Fibroblast of mammary gland (primary cell): ENCODE data around the gene ITPKC.
A peak's percentile ranks its signal among the peaks of the same experiment; 100 is the strongest.

Experiments
- DNase-seq: peaks from one replicate; pipeline ENCODE4 v3.0.0-alpha.2; 2010; ENCODE audit warnings: low read depth
- H3K4me3 ChIP-seq: 2 replicates; pipeline ENCODE4 v1.5.1; 2011; ENCODE audit warnings: low read depth, mild to moderate bottlenecking, low read length, moderate library complexity; ENCODE audit not compliant: control insufficient read depth
- TF ChIP-seq, protein P1 (sequence below): conservative IDR thresholded peaks from 2 replicates; pipeline ENCODE4 v1.5.1; 2011; ENCODE audit warnings: low read depth, low read length, inconsistent platforms; ENCODE audit not compliant: control insufficient read depth, insufficient read depth

ITPKC gene

GRCh38 chr19:40714441-40715299, 2.2 kb upstream of the ITPKC start:
- TF ChIP-seq, protein P1, sequence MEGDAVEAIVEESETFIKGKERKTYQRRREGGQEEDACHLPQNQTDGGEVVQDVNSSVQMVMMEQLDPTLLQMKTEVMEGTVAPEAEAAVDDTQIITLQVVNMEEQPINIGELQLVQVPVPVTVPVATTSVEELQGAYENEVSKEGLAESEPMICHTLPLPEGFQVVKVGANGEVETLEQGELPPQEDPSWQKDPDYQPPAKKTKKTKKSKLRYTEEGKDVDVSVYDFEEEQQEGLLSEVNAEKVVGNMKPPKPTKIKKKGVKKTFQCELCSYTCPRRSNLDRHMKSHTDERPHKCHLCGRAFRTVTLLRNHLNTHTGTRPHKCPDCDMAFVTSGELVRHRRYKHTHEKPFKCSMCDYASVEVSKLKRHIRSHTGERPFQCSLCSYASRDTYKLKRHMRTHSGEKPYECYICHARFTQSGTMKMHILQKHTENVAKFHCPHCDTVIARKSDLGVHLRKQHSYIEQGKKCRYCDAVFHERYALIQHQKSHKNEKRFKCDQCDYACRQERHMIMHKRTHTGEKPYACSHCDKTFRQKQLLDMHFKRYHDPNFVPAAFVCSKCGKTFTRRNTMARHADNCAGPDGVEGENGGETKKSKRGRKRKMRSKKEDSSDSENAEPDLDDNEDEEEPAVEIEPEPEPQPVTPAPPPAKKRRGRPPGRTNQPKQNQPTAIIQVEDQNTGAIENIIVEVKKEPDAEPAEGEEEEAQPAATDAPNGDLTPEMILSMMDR: no peak
- DNase-seq: peak; percentile 84
- H3K4me3 ChIP-seq: peak overlapping the region; percentile 59

DNA sequence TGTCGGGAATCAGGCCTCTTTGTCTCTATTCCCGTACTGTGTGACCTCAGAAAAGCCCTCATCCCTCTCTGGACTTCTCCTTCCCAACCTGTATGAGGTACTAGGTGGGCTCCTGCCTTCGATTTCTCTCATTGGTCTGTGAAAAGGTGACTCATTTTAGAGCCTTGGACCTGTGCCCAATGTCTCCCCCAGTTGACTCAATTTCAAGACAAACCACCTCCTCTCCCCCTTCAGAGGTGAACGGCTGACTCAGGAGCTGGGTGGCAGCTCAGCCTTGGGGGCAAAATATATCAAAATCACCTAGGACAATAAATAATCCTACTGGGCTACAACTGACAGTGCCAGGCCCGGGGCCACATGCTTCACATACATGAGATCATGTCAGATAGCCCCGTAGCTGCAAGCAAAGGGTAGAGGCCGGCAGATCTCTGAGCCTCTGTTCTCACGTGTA, 856 bp upstream of the ITPKC start:
- TF ChIP-seq, protein P1: no peak
- DNase-seq: peak; percentile 97

DNA sequence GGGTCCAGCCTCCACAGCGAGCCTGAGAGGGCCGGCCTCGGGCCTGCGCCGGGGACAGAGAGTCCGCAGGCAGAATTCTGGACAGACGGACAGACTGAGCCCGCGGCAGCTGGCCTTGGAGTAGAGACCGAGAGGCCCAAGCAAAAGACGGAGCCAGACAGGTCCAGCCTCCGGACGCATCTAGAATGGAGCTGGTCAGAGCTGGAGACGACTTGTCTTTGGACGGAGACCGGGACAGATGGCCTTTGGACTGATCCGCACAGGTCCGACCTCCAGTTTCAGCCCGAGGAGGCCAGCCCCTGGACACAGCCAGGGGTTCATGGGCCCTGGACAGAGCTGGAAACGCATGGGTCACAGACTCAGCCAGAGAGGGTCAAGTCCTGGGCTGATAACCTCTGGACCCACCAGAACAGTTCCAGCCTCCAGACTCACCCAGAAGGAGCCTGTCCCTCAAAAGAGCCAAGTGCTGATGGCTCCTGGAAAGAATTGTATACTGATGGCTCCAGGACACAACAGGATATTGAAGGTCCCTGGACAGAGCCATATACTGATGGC, 490 bp downstream of the ITPKC start:
- TF ChIP-seq, protein P1: no peak
- DNase-seq: peak; percentile 39
- H3K4me3 ChIP-seq: peak overlapping the region; percentile 91

More for the DNA sequence above, 856 bp upstream of the ITPKC start:
- H3K4me3 ChIP-seq: peak overlapping the region; percentile 91

- DNase-seq: peak; percentile 59
- H3K4me3 ChIP-seq: peak overlapping the region; percentile 91
- TF ChIP-seq, protein P1: no peak
Observed at GRCh38 chr19:40717880-40718773, 1.2 kb downstream of the ITPKC start.

DNA sequence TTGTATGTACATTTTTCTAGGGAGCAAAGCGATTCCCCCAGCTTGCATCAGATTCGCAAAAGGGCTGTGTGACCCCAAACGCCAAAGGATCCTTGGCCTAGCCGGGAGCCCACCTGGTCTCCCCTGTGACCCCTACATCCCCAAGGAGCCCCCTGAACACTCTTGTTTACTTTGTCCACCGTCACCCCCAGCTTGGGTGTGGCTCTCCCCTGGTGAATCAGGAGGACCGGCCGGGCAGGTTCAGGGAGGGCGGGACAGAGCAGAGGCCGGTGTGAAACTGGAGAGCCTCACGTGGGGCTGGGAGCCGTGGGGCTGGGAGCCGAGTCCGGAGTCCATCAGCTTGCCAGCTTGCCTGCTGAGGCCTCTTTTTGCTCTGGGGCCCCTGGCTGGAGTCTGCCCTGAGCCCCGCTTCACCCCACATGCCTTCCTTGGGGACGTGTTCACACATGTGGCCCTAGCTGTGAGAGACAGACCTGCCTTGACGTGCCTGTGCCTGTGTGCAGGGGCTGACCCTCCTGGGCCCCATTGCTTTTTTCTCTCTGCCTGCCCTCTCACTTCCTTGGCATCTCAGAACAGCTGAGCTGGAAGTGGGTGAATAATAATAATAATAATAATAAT, 2.0 kb downstream of the ITPKC start:
- peak overlapping the region; percentile 91 for H3K4me3 ChIP-seq
- DNase-seq: peak; percentile 67
- TF ChIP-seq, protein P1: no peak

GRCh38 chr19:40719414-40719894, 2.5 kb downstream of the ITPKC start:
- TF ChIP-seq, protein P1: no peak
- DNase-seq: peak; percentile 31
- H3K4me3 ChIP-seq: peak overlapping the region; percentile 91
